Occipital lobe (tissue), 2 donors: ENCODE measurements around the gene KNCN. TPM values are rescaled to one million over a fixed set of nuclear protein-coding genes. Genes with fewer than 3 reads are reported as not detected.

Source experiments
- DNase-seq: peaks from one replicate; lab custom pipeline; 2025; lab: John Stamatoyannopoulos, UW
- total RNA-seq: library from RNA; depleted of rRNA; stranded (reverse); fragments of >200 nt; gene quantifications from one replicate; pipeline ENCODE4 v1.2.3, GENCODE V29; 2014

Gene KNCN
- total RNA-seq: not detected

DNA sequence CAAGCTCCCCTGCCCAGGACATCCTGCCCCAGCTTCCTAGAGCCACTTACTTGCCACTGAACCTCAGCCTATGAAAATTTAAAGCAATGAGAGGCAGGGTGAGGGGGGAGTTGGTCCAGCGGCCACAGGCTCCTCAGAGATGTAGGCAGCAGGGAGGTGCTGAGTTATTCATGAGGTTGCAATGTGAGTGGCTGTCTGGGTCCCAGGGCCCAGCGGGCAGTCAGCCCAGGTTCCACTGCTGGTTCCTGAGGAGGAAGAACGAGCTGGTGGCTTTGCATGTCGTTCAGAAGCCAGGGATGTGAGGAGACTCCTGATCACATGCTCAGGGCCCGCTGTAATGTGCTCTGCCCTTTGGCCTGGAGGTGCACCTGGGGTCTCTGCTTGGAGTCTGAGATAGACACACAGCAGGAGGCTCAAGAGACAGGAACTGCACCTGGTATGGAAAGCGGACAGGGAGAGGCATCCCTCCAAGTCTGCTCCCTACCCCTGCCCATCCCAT is at the start of gene KNCN:
Gene KNCN (minus strand): TSS at position 51 of the 499 bp plus-strand sequence. CDS start 432 bp downstream, outside the sequence.
- DNase-seq: no peak

DNA sequence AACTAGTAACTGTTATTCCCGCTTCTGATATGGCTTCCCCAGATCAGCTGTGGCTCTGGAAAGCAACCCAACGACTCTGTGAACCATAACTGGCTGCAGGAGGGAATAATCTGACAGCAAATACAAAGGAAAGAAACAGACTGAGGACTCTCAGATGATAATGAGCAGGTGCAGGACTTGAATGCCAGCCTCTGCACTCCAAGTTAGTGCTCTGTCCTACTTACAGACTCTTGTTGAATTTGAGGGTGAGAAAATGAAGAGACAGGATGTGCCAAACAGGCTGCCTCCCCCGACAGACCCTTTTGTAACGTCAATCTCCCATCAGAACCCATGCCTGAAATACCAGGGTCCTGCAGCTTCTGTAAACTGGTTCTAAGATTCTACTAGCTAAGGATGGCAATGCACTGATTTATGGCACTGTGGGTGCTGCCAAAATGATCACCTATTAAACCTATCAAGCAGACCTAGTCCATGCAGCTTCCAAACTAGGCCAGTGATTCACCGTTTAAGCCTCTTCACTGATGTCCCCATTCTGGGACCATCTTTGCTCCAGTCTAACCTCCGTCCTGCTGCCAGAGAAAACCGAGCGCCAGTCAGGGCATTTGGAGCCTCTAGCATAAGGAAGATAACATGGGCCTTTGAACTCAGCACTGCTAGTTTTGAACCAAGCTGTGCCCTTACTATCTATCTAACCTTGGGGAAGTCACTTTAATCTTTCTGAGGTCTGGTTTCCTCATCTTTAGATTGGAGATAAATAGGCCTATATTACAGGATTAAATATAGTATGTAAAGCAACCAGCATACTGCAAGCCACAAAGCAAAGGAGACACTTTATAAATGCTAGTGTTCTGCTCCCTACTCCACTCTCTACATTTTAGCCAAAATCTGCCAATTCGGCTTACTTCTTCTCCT is 47.9 kb upstream of the KNCN start:
- no peak for DNase-seq

DNA sequence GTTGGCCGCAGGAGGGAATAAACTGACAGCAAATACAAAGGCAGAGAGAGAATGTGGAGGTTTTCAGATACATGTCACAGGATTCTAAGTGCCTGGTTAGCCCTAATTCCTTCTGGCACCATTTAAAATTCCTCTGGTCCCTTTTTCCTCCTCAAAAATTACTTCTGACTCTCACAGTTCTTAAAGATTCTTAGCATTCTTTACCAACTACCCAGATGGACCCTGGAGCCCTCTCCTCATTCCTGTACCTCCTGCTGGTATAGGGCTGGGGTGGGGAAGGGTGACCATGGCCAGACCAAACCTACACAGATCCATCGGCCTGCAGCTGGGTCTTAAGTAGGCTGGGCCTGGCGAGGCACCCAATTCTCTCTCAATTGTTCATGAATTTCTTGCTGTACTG is 45.4 kb upstream of the KNCN start:
- no peak for DNase-seq

DNA sequence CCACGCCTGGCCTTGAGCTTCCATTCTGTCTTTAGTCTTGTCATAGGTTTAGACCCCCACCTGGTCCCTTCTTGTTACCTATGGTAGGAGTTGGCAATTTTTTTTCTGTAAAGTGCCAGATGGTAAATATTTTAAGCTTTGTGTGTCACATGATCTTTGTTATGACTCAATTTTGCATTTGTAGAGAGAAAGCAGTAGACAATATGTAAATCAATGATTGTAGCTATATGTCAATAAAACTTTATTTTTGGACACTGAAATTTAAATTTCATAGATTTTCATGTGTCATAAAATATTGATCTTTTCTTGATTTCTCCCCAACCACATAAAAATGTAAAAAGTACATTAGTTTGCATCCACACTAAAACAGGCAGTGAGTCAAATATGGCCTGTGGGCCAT is 44.6 kb upstream of the KNCN start:
- DNase-seq: no peak

DNA sequence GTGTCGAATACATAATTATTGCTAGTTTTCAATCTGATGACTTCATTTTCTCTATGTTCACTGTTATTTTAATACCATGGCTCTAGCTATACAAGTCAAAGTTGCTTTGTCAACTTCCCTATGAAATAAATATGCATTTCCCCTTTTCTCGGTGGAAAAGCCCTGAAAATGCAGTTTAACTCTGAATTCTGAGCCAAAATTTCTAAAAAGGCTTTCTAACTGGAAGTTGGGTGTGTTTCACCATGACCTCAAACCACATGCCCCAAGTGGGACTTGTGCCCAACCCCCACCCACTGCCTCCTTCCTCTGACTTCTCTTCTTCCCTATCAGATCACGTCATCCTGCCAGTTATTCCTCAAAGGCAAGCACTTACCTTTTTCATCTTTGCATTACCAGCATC is 43.7 kb upstream of the KNCN start:
- no peak for DNase-seq

DNA sequence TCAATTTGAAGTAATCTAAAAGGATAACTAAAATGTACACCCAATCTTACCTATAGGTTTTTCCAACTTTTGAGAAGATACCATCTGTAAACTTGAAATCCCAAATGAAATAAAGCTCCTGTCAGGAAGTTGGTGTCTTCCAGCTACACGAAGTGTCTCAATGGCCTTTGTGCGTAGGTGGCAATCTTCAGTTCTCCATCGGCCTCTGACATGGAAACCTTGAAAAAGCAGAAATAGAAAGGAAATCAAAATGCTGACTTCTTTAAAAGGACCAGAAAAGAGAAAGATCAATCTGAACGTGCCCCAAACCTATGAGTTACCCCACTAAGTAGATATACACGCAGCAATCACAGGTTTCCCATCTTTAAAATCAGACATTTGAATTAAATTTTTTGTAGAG is 42.6 kb upstream of the KNCN start:
- DNase-seq: no peak

DNA sequence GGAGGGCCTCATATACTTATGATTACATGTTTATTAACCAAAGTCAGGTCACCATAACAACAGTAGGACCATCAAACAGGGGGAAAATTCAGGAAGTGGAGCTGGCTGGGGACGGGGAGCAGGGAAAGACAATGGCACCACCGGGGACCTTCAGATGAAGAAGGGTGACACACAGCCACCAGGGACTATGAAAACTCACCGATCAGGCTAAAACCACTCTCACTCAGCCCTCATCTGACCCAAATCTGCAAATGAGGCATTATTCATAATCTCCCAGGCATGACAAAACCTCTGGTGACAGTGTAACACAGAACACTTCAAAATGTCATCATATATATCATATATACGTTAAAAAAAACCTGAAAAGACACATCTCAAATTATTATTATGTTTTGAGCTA is 41.4 kb upstream of the KNCN start:
- no peak for DNase-seq

DNA sequence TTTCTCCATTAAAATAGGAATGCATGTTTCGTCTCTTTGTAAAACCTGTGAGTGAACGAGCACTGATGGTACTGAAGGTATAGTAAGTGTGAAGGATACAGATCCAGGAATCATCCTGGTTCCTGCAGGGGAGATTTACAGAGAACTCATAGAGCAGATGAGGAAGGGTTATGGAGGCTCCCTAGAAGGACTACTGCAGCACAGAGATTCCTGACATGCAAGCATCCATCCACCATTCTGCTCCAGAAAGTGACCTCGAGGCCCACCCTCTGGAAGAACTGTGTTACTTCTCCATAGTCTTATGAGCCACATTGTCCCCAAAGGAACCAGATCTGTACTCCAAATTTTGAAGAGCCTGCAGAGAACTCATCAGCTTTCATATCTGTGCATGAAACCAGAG is 38.1 kb upstream of the KNCN start:
- DNase-seq: no peak

DNA sequence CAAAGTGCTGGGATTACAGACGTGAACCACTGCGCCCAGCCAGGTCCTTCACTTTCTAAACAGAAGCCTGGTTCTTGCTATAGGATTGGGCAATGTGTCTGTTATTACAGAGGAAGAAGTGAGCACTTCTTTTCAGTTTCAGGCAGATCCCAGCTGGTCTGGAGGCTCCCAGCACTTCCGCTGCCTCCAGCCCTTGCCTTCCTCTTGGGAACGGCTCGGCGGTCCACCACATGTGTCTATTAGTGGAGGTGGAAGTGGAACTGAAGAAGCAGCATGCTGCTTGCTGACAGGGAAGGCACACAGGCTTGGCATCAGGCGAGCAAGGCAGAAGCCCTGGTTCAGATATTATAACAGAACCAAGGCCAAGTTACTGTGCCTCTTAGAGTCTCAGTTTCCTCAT is 35.6 kb upstream of the KNCN start:
- peak; percentile 18 for DNase-seq

DNA sequence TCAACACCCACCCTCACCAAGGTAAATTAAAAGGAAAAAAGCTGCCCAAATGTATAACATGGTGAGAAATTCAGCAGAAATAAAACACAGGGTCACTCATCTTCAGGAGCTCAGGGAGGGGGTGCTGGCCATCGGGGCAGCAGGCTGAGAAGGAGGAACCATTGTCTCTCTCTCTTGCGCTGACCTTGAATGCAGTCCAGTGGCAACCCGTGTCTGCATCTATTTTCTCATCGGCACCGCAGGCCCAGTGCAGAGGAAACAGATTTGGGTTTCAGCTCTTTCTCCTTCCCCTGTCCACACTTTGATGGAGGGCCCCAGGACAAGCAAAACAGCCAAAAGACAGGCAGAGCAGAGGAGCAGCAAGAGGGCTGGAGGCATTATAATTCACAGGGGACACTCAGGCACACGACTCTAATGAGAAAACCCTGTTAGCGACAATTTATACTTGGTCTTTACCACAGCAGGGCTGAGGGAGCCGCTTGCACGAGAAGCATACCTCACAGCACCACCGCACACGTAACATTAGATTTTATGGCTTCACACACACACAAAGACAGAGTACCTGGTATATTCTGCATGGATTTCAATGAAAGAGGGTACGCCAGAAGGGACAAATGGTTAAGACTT is 34.0 kb upstream of the KNCN start:
- DNase-seq: no peak

DNA sequence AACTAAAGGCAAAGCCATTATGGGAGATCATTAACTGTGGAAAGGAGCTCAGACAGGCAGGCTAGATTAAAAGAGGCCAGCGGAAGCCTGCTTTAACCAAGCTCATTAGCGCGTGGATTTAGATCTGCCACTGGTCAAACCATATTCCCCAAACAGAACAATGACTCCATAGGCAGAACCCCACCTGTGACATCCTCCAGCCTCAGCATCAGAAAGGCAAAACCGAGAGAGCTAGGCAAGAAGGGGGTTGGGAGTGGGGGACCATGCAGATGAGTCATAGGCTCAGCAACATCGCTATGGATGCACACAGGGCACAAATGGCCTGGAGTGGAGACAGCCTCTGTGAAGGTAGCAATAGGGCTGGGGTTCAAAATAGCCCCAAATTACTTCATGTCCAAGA is 32.0 kb upstream of the KNCN start:
- no peak for DNase-seq

DNA sequence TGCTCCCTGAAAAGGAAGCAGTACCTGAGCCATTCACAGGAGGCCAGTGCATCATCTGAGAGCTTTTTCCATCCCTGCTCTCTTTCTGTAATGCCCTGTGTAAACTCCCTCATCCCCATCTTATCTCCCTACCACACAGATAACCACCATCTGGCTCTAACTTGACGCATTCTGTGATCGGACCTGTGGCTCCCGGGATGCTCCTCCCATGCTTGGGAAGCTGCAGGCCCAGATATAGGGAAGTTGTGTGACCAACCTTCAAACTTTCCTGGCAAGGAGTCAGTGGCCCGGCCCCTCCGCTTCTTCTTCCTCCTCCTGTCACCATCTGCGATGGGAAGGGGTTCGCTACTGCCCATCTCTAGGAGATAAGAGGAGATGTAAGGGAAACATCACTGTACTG is 31.5 kb upstream of the KNCN start:
- DNase-seq: no peak

DNA sequence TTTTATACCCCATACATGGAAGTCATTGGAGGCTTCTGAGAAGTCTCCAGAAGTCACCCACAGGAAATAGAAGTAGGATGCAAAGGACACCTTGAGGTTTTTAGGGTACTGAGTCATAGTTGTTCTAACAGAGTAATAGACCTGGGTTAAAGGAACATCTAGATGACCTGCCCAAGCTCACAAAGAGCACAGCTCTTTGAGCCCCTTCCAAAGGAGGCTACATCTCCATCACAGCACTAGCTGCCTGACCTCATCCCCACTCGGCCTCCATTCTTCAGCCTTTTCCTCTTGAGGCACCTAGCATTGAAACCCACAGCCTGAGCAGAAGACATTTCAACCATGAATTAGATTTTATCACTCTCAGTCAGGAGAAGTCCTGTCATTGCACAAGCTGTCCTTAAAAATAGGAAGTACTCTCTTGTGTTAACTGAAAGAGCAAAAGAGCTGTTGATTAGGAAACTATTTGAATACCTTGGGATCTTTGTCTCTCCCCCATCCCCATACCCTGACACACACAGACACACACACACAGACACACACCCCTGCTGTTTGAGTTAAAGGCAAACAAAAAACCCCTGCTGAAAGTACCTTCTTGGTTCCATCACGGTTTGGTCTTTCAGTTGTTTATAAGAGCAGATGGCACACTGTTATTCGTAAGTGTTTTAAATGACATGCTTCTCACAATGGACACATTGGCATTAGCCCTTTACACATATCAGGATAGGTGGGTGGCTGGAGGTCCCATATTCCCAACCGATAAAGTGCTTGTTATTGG is 30.4 kb upstream of the KNCN start:
- no peak for DNase-seq

DNA sequence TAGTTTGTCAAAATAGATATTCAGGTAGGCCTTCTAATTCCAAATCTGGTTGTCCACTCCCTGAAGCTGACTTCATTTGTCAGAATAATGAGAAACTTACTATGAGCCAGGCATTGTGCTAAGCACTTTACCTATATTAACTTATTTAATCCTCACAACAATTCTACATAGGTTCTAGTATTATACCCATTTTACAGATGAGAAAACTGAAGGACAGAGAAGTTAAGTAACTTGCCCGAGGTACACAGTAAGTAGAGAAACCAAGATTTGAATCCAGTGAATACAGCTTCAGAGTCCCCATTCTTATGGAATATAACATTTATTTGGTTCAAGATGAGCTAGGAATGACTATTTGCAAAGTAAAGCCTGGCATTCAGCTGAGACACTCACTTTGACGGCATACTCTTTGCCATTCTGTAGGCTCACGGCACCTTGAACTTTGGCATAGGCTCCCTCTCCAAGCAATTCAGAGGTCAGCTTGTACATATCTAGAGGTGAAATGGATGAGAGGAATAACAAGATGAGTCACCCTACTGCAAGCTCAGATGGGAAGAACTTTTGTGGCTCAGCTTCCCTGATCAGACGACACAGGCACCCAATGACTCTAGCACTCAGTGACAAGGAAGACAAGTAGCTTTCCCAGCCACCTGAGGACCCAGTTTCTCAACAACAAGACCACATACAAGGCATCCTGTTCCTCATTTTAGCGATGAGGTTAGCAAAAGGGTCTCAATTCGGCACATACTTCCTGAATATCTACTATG is 28.9 kb upstream of the KNCN start:
- DNase-seq: no peak

DNA sequence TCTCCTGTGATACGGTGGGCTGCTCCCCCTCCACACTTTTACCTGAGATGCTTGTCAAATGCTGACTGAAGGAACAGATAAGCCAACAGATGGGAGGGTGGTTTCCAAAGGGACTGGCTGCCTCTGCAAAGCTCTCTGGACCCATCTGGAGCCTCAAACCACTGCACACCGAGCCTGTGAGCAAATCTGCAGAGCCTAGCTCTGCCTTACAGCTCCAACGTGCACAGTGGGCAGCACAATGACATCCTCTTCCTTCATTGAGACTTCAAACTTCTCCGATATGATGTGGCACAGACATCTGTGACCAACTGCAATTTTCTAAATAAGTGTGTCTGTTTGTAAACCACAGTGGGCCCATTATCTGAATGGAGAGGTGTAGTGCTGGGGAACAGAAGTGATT is 26.2 kb upstream of the KNCN start:
- no peak for DNase-seq

DNA sequence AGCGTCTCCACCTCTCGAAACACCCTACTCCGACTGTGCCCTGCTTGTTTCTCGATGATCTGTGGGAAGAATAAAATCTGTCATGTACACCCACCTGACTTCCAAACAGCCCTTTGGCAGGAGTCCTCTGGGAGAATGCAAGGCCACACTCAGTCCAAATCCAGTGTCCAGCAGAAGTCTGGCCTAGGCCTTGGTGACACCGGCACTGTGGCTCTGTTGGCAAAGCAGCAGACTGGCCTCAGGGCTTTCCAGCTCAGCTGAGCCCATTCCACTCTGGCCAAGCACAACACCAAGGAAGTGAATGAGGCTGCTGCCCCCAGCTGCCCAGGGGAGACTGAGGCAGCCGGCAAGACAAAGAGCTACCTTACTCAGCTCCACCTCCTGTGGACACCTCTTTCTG is 25.1 kb upstream of the KNCN start:
- no peak for DNase-seq

DNA sequence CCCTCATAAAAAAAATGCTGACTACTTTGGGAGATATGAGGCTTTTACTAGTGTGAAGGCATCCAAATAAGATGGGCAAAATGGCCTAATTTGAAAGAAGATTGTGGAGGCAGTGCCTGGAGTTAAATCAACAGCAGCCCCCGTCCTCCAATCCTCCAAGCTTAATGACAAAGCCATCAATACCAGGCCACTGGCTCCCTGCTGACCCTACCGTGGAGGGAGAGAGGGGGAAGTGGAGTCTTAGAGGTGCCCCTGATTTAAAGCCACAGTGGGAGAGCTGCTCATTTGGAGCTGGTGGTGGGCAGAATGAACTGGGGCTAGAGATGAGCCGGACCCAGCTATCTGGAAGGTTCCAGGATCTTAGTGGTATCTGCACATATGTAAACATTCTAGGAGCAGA is 24.3 kb upstream of the KNCN start:
- no peak for DNase-seq

DNA sequence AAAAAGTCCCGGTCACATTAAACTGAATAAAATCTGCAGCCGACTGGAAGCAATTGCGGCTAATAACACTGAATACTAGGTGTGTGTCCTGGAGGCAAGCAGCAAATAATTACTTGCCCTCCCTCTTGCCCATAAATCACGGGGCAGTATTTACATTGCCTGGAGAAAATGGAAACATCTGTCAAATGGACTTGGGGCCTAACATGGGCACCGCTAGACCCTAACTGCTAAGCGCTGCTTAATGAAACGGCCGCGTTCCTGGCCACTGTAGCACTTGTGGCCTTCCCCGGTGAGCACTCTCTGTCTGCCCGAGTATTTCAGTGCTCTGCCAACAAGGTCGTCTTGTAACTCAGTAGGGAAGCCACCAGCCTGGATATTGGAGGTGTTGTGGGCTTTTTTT is 23.9 kb upstream of the KNCN start:
- DNase-seq: no peak

DNA sequence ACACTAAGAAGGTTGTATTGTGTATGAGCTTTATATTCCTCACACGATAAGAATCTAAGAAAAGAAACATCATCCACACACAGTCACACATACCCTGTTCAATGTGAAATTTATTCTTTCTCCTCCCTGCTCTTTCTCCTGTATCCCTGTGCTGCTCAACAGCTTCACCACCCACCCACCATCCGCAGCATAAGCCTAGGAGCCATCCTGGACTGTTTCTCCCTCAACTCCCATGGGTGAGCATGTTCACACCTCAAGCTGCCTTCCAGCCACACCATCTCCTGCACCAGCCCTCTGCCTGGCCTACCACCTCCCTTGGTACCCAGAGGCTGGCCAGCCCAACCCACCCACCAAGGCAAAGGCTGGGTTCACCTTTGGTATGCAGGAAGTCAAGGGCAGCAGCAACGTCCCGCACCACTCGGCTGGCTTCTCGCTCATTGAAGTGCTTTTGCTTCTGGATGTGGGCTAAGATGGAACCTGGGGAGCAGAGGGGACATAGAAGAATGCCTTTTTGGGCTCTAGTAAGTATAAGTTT is 20.3 kb upstream of the KNCN start:
- DNase-seq: no peak

DNA sequence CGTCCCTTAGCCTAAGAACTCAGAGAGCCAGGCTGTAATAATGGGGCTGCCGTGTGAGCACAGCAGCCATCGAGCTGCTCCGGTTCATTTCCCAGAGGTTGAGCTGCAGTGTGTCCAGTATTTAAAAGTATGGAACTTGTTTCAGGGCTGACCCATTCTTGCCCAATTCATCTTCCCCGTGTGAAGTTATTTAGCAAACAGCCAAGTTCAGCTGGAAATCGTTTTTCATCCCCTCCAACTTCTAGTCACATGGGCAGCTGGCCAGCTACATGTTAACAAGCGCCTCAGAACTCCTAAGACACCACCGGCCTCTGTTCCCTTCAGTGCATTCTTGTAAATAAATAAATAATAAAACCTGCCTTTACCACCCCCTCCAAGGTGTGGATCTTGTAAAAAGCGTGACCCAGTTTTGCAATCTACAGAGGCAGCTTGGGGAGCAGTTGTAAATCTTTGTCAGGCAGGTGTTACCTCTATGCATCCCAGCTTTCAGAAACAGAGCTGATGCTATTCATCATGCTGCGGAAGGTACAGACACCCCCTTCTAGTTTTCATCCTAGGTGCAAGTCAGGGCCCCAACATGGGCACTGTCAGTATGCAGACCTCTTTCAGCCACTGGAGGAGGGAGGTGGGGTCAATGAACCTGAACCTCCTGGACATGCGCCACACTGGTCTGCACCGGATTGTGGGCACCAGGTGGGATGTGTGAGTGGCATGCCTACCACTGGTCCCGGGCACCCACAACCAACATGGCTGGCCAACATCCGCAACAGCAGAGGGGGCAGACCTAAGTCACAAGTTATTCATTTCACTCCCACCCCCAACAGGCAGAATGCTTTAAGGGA is 18.7 kb upstream of the KNCN start:
- no peak for DNase-seq
